Brain pericyte (primary cell): Measurements from ENCODE around the gene MEIS2.

ENCODE experiments used
- DNase-seq: peaks from one replicate; pipeline ENCODE4 v3.0.0-alpha.2; 2012; ENCODE audit warnings: low read depth, low spot score

MEIS2 gene

GRCh38 chr15:37098468-37099318, 1.7 kb downstream of the MEIS2 start:
- no peak for DNase-seq

- DNase-seq, result no peak
These were observed 3.0 kb downstream of the MEIS2 start for GRCh38 chr15:37097144-37097919.

GRCh38 chr15:37096558-37097143, 3.7 kb downstream of the MEIS2 start:
- no peak for DNase-seq

GRCh38 chr15:37095770-37096557, 4.4 kb downstream of the MEIS2 start:
- DNase-seq, result no peak

- no peak for DNase-seq
These were observed 5.2 kb downstream of the MEIS2 start for GRCh38 chr15:37094915-37095711.

- DNase-seq, result no peak
These were observed 5.9 kb downstream of the MEIS2 start for GRCh38 chr15:37094333-37094914.

- DNase-seq, result no peak
These were observed 6.6 kb downstream of the MEIS2 start for GRCh38 chr15:37093480-37094332.

- DNase-seq, result no peak
These were observed 9.7 kb downstream of the MEIS2 start for GRCh38 chr15:37090543-37091175.

GRCh38 chr15:37088436-37088835, 11.9 kb downstream of the MEIS2 start:
- DNase-seq, result no peak

GRCh38 chr15:37087131-37087588, 13.2 kb downstream of the MEIS2 start:
- DNase-seq, result no peak

- DNase-seq, result no peak
These were observed 13.8 kb downstream of the MEIS2 start for GRCh38 chr15:37086521-37086920.

- no peak for DNase-seq
These were observed 14.2 kb downstream of the MEIS2 start for GRCh38 chr15:37086120-37086519.

- no peak for DNase-seq
These were observed 15.7 kb downstream of the MEIS2 start for GRCh38 chr15:37084602-37085001.

GRCh38 chr15:37083610-37084009, 16.7 kb downstream of the MEIS2 start:
- DNase-seq, result no peak

GRCh38 chr15:37081983-37082382, 18.4 kb downstream of the MEIS2 start:
- DNase-seq, result no peak

- no peak for DNase-seq
These were observed 20.0 kb downstream of the MEIS2 start for GRCh38 chr15:37080261-37080921.

- no peak for DNase-seq
These were observed 20.6 kb downstream of the MEIS2 start for GRCh38 chr15:37079726-37080125.

GRCh38 chr15:37078566-37078965, 21.8 kb downstream of the MEIS2 start:
- no peak for DNase-seq
